Suprapubic skin (tissue), 4 donors: ENCODE data around the gene TBL1Y.

Experiments
- CTCF ChIP-seq, 2 donors: fragments of 200-600 bp in 1 of 2; fragments of 450-650 bp in 1 of 2; sonication (generic) in 1 of 2; IDR thresholded peaks; one replicate each; pipeline ENCODE4 v1.5.1; 2016 to 2019; ENCODE audit warnings: antibody characterized with exemption in 2 of 2, mild to moderate bottlenecking in 1 of 2, moderate library complexity in 1 of 2
- POLR2A ChIP-seq, 2 donors: fragments of 450-650 bp; IDR thresholded peaks; one replicate each; pipeline ENCODE4 v1.6.1; 2017; ENCODE audit warnings: antibody characterized with exemption in 2 of 2, mild to moderate bottlenecking in 2 of 2, moderate library complexity in 2 of 2
- POLR2AphosphoS5 ChIP-seq, 3 donors: sonication (generic); formaldehyde crosslinking; IDR thresholded peaks; one replicate each; pipeline ENCODE4 v1.6.1; 2017; ENCODE audit warnings: antibody characterized with exemption in 3 of 3

GRCh38 chrY:6967736-6968135 is 57.2 kb downstream of the TBL1Y start:
- TF ChIP-seq CTCF (IDR thresholded peaks at IDR 0.05) (no peak), POLR2A (IDR thresholded peaks at IDR 0.05) (no peak), POLR2AphosphoS5 (IDR thresholded peaks at IDR 0.05) (no peak)
